Ovary (tissue), 9 donors: ENCODE data around the gene LPIN2. TPM values are rescaled to one million over a fixed set of nuclear protein-coding genes. Genes with fewer than 3 reads are reported as not detected.

ENCODE experiments used
- DNase-seq, 5 donors: peaks; one replicate each; pipeline ENCODE4 v3.0.0-alpha.2; 2019 to 2020
- H3K27ac ChIP-seq, 2 donors: fragments of 200-600 bp; one replicate each; pipeline versions ENCODE4 v1.5.1 to v1.8.0; 2019 to 2022
- H3K27me3 ChIP-seq: fragments of 200-600 bp; one replicate; pipeline ENCODE4 v1.8.0; 2022
- H3K36me3 ChIP-seq: fragments of 200-600 bp; sonication (generic); one replicate; pipeline ENCODE4 v1.5.1; 2019
- H3K4me1 ChIP-seq: one replicate; pipeline ENCODE4 v1.8.1; 2013; ENCODE audit warnings: mild to moderate bottlenecking, moderate library complexity; ENCODE audit not compliant: insufficient read depth
- H3K4me3 ChIP-seq: fragments of 200-600 bp; sonication (generic); one replicate; pipeline ENCODE4 v1.5.1; 2017
- H3K9me3 ChIP-seq, 2 donors: fragments of 200-600 bp in 1 of 2; sonication (generic) in 1 of 2; one replicate each; pipeline versions ENCODE4 v1.5.1 to v1.8.1; 2013 to 2019; ENCODE audit warnings: mild to moderate bottlenecking in 1 of 2, moderate library complexity in 1 of 2
- EP300 ChIP-seq: sonication (generic); formaldehyde crosslinking; IDR thresholded peaks from one replicate; pipeline ENCODE4 v1.6.1; 2017; ENCODE audit warnings: antibody characterized with exemption
- POLR2A ChIP-seq: fragments of 450-650 bp; IDR thresholded peaks from one replicate; pipeline ENCODE4 v1.6.1; 2017; ENCODE audit warnings: antibody characterized with exemption, mild to moderate bottlenecking, moderate library complexity
- WGBS, 3 donors: extraction: QIAGEN DNeasy Blood & Tissue Kit in 1 of 3; methylation state at CpG; one replicate each; pipeline versions ENCODE4 v1.1.5 to v1.1.7; 2013 to 2017; 5-methylcytosine and 5-hydroxymethylcytosine counted together
- intact Hi-C, 4 donors: fragments of 100-400 bp; cut with DNase I; formaldehyde crosslinking; loops; one replicate each; pipeline versions ENCODE4 v1.11.0 to v1.15.1; 2022 to 2023
- polyA plus RNA-seq, 2 donors: library from polyadenylated mRNA; stranded (reverse); fragments of 200-250 nt in 1 of 2; fragments of 350-450 nt in 1 of 2; fragmentation: Illumina TruSeq in 1 of 2; extraction: RNeasy Lipid Tissue Mini Kit (QIAGEN cat#74804) in 1 of 2; gene quantifications; one replicate each; pipeline ENCODE4 v1.2.3, GENCODE V29; 2013 to 2014
- total RNA-seq, 7 donors: library from RNA; depleted of rRNA in 2 of 7; stranded (reverse); fragments of >200 nt in 2 of 7; fragmentation: NEBNext Ultra II Directional in 3 of 7; extraction: Animal tissue kit (Norgen Biotek cat#: 25700) in 3 of 7; gene quantifications; one replicate each; pipeline versions ENCODE4 v1.1.0 to v1.2.4, GENCODE V29; 2016 to 2023
- TF ChIP-seq, protein P1 (sequence below), 3 donors: fragments of 450-650 bp in 2 of 3; fragments of 200-600 bp in 1 of 3; IDR thresholded peaks; one replicate each; pipeline versions ENCODE4 v1.5.1 to v1.8.0; 2016 to 2022; ENCODE audit warnings: antibody characterized with exemption in 3 of 3, mild to moderate bottlenecking in 1 of 3
- donor health status: DM: no; HTN: no; CAD: no; lungs with moderate emphysema.
- donor health status: DM: no; HTN: no; CAD: no.
- donor health status: Bipolar disorder and iron deficiency.
- donor health status: DM: yes; HTN: yes; CAD: no.
- donor health status: DM: no; HTN: no; CAD: no.
- donor health status: DM: yes; HTN: yes; CAD: no.

Gene LPIN2
- total and polyA plus RNA-seq, 9 donors = 13.4 to 44.7 (median 26.4) TPM

- DNase-seq = no peak
- WGBS, 3 donors = 87 to 90% (median 88%) methylated on average over 5 of the region's 5 CpGs
- Histone ChIP-seq H3K27me3 (no peaks in the 10 kb centered on the region), H3K9me3 (no peaks in the 10 kb centered on the region), H3K4me3 (no peak overlapping the region), H3K4me1 (peaks cover 5% of the 10 kb centered on the region), H3K36me3 (no peaks in the 10 kb centered on the region), H3K27ac (no peak overlapping the region)
- TF ChIP-seq, protein P1, sequence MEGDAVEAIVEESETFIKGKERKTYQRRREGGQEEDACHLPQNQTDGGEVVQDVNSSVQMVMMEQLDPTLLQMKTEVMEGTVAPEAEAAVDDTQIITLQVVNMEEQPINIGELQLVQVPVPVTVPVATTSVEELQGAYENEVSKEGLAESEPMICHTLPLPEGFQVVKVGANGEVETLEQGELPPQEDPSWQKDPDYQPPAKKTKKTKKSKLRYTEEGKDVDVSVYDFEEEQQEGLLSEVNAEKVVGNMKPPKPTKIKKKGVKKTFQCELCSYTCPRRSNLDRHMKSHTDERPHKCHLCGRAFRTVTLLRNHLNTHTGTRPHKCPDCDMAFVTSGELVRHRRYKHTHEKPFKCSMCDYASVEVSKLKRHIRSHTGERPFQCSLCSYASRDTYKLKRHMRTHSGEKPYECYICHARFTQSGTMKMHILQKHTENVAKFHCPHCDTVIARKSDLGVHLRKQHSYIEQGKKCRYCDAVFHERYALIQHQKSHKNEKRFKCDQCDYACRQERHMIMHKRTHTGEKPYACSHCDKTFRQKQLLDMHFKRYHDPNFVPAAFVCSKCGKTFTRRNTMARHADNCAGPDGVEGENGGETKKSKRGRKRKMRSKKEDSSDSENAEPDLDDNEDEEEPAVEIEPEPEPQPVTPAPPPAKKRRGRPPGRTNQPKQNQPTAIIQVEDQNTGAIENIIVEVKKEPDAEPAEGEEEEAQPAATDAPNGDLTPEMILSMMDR (IDR thresholded peaks at IDR 0.05) = no peak
- no peak for TF ChIP-seq EP300
- intact Hi-C loops = no loop called here
These were observed 28.9 kb upstream of the LPIN2 start for GRCh38 chr18:3041843-3042242.

DNA sequence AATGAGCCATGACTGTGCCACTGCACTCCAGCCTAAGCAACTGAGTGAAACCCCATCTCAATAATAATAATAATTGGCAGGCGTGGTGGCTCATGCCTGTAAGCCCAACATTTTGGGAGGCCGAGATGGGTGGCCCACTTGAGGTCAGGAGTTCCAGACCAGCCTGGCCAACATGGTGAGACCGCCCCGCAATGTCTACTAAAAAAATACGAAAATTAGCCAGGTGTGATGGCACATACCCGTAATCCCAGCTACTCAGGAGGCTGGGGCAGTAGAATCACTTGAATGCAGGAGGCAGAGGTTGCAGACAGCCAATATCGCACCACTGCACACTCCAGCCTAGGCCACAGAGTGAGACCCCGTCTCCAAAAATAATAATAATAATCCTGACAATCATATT, 27.9 kb upstream of the LPIN2 start:
- Histone ChIP-seq H3K36me3 (no peaks in the 10 kb centered on the region), H3K27ac (no peak overlapping the region), H3K9me3 (no peaks in the 10 kb centered on the region), H3K27me3 (no peaks in the 10 kb centered on the region), H3K4me3 (no peak overlapping the region), H3K4me1 (peaks cover 5% of the 10 kb centered on the region)
- WGBS, 3 donors = 95 to 96% (median 95%) methylated on average over 8 of the region's 8 CpGs
- TF ChIP-seq EP300 (no peak), POLR2A (no peak)
- TF ChIP-seq, protein P1 (IDR thresholded peaks at IDR 0.05) = no peak
- no peak for DNase-seq
- intact Hi-C loops = no loop called here

GRCh38 chr18:3040173-3040572, 27.2 kb upstream of the LPIN2 start:
- intact Hi-C loops = no loop called here

GRCh38 chr18:3037423-3037915, 24.5 kb upstream of the LPIN2 start:
- H3K36me3 ChIP-seq = no peaks in the 10 kb centered on the region
- H3K9me3 ChIP-seq = no peaks in the 10 kb centered on the region
- no peak overlapping the region for H3K27ac ChIP-seq
- H3K27me3 ChIP-seq = no peaks in the 10 kb centered on the region
- TF ChIP-seq, protein P1 (IDR thresholded peaks at IDR 0.05) = no peak
- no peak overlapping the region for H3K4me3 ChIP-seq
- no peaks in the 10 kb centered on the region for H3K4me1 ChIP-seq
- 47 to 51% (median 51%) methylated on average over 4 of the region's 4 CpGs for WGBS, 3 donors
- no peak for DNase-seq
- intact Hi-C loops = no loop called here

More at GRCh38 chr18:3040173-3040572, 27.2 kb upstream of the LPIN2 start:
- 94 to 97% (median 95%) methylated on average over 2 of the region's 2 CpGs for WGBS, 3 donors
- Histone ChIP-seq H3K4me1 (peaks cover 3% of the 10 kb centered on the region), H3K27me3 (no peaks in the 10 kb centered on the region), H3K9me3 (no peaks in the 10 kb centered on the region), H3K27ac (no peak overlapping the region), H3K36me3 (no peaks in the 10 kb centered on the region), H3K4me3 (no peak overlapping the region)
- no peak for TF ChIP-seq POLR2A
- TF ChIP-seq, protein P1 (IDR thresholded peaks at IDR 0.05) = no peak
- no peak for DNase-seq

- no peak overlapping the region for H3K27ac ChIP-seq
- no peaks in the 10 kb centered on the region for H3K4me1 ChIP-seq
- no peaks in the 10 kb centered on the region for H3K9me3 ChIP-seq
- no peak overlapping the region for H3K4me3 ChIP-seq
- H3K27me3 ChIP-seq = no peaks in the 10 kb centered on the region
- 91 to 97% (median 94%) methylated on average over 5 of the region's 5 CpGs for WGBS, 3 donors
- intact Hi-C loops = no loop called here
- TF ChIP-seq POLR2A (no peak), EP300 (no peak)
- TF ChIP-seq, protein P1 (IDR thresholded peaks at IDR 0.05) = no peak
- DNase-seq = no peak
- no peaks in the 10 kb centered on the region for H3K36me3 ChIP-seq
These were observed 23.2 kb upstream of the LPIN2 start for GRCh38 chr18:3036108-3036507.
